Activated CD4-positive, alpha-beta T cell treated with anti-CD3 and anti-CD28 coated beads for 36 hours (primary cell): ENCODE results near the gene KCNQ1OT1. TPM values are rescaled to one million over a fixed set of nuclear protein-coding genes. Genes with fewer than 3 reads are reported as not detected.

Source experiments
- ATAC-seq: fragments of 200-7000 bp; cut with Tn5 transposase; one replicate; pipeline ENCODE4 v1.10.0; 2021; ENCODE audit warnings: mild to moderate bottlenecking, moderate library complexity
- CTCF ChIA-PET: fragments of 350-600 bp; sonication (Branson Sonifier 250); formaldehyde crosslinking; loops from one replicate; lab custom pipeline; 2021; ENCODE audit warnings: antibody characterized with exemption; lab: Charles Lee
- POLR2A ChIA-PET: fragments of 350-600 bp; sonication (Branson Sonifier 250); formaldehyde crosslinking; loops from one replicate; lab custom pipeline; 2021; ENCODE audit warnings: antibody characterized with exemption, inconsistent platforms; lab: Charles Lee
- DNase-seq: peaks from one replicate; pipeline ENCODE4 v3.0.0-alpha.2; 2020
- H3K27ac Mint-ChIP-seq: one replicate; pipeline ENCODE4 v1.8.0; 2021; ENCODE audit warnings: mixed read lengths
- H3K27me3 Mint-ChIP-seq: one replicate; pipeline ENCODE4 v1.8.0; 2021; ENCODE audit warnings: mixed read lengths
- H3K36me3 Mint-ChIP-seq: one replicate; pipeline ENCODE4 v1.8.0; 2021; ENCODE audit warnings: low read depth, mixed read lengths
- H3K4me1 Mint-ChIP-seq: one replicate; pipeline ENCODE4 v1.8.0; 2021; ENCODE audit warnings: mixed read lengths
- H3K4me3 Mint-ChIP-seq: one replicate; pipeline ENCODE4 v1.8.0; 2021; ENCODE audit warnings: mild to moderate bottlenecking, moderate library complexity, mixed read lengths
- H3K9me3 Mint-ChIP-seq: one replicate; pipeline ENCODE4 v1.8.0; 2021; ENCODE audit warnings: low read depth, mixed read lengths
- intact Hi-C, 2 experiments: fragments of 100-400 bp; cut with DNase I in 1 of 2; cut with micrococcal nuclease in 1 of 2; formaldehyde crosslinking; loops; one replicate each; pipeline versions ENCODE4 v1.14.2 to v1.15.1; 2022 to 2024; cut with DNase I, micrococcal nuclease
- total RNA-seq, 2 experiments: library from RNA; stranded (reverse); gene quantifications; one replicate each; pipeline ENCODE4 v1.2.3, GENCODE V29; 2021

Gene KCNQ1OT1
- total RNA-seq, 2 experiments from 2014 or later = 0.16 TPM

- ChIA-PET POLR2A (no interaction called here), CTCF (no interaction called here)
- no peak overlapping the region for H3K27ac Mint-ChIP-seq
- ATAC-seq = no peak
- no peaks in the 10 kb centered on the region for H3K27me3 Mint-ChIP-seq
- intact Hi-C loops = no loop called here
- H3K4me3 Mint-ChIP-seq = no peak overlapping the region
- no peaks in the 10 kb centered on the region for H3K4me1 Mint-ChIP-seq
- no peaks in the 10 kb centered on the region for H3K36me3 Mint-ChIP-seq
- DNase-seq = no peak
- H3K9me3 Mint-ChIP-seq = no peaks in the 10 kb centered on the region
These were observed 24.3 kb downstream of the KCNQ1OT1 start for GRCh38 chr11:2675540-2675939.

- intact Hi-C loops = no loop called here
- ATAC-seq = no peak
- Mint-ChIP-seq H3K27ac (no peak overlapping the region), H3K36me3 (no peaks in the 10 kb centered on the region), H3K4me1 (no peaks in the 10 kb centered on the region), H3K9me3 (no peaks in the 10 kb centered on the region), H3K4me3 (no peak overlapping the region), H3K27me3 (no peaks in the 10 kb centered on the region)
- POLR2A ChIA-PET = no interaction called here
- CTCF ChIA-PET = no interaction called here
- DNase-seq = no peak
These were observed 25.1 kb downstream of the KCNQ1OT1 start for GRCh38 chr11:2674658-2675131.

- POLR2A ChIA-PET = no interaction called here
These were observed 25.8 kb downstream of the KCNQ1OT1 start for GRCh38 chr11:2673871-2674471.

GRCh38 chr11:2673250-2673610, 26.6 kb downstream of the KCNQ1OT1 start:
- intact Hi-C loops = no loop called here
- POLR2A ChIA-PET = no interaction called here
- DNase-seq (no peak), ATAC-seq (no peak)
- no peak overlapping the region for H3K27ac Mint-ChIP-seq
- no peaks in the 10 kb centered on the region for H3K36me3 Mint-ChIP-seq
- no peaks in the 10 kb centered on the region for H3K9me3 Mint-ChIP-seq
- no peaks in the 10 kb centered on the region for H3K27me3 Mint-ChIP-seq
- no peaks in the 10 kb centered on the region for H3K4me1 Mint-ChIP-seq
- CTCF ChIA-PET = no interaction called here
- no peak overlapping the region for H3K4me3 Mint-ChIP-seq

More at GRCh38 chr11:2673871-2674471, 25.8 kb downstream of the KCNQ1OT1 start:
- H3K27me3 Mint-ChIP-seq = no peaks in the 10 kb centered on the region
- ATAC-seq (no peak), DNase-seq (no peak)
- no peak overlapping the region for H3K4me3 Mint-ChIP-seq
- H3K27ac Mint-ChIP-seq = no peak overlapping the region
- CTCF ChIA-PET = interaction anchor here (0.6 kb wide), 1 partner anchor 1115 kb away, joined by 3 read pairs; no protein-coding TSS in a partner anchor
- H3K9me3 Mint-ChIP-seq = no peaks in the 10 kb centered on the region
- H3K36me3 Mint-ChIP-seq = no peaks in the 10 kb centered on the region
- H3K4me1 Mint-ChIP-seq = no peaks in the 10 kb centered on the region
- intact Hi-C loops = no loop called here

- ChIA-PET POLR2A (no interaction called here), CTCF (interaction anchor here (0.7 kb wide), 1 partner anchor 82 kb away, joined by 3 read pairs; no protein-coding TSS in a partner anchor)
- no peaks in the 10 kb centered on the region for H3K27me3 Mint-ChIP-seq
- no peaks in the 10 kb centered on the region for H3K4me1 Mint-ChIP-seq
- ATAC-seq = no peak
- no peak for DNase-seq
- intact Hi-C loops = no loop called here
- H3K4me3 Mint-ChIP-seq = no peak overlapping the region
- H3K27ac Mint-ChIP-seq = no peak overlapping the region
- no peaks in the 10 kb centered on the region for H3K9me3 Mint-ChIP-seq
- no peaks in the 10 kb centered on the region for H3K36me3 Mint-ChIP-seq
These were observed 27.1 kb downstream of the KCNQ1OT1 start for GRCh38 chr11:2672553-2673249.

GRCh38 chr11:2671748-2672147, 28.0 kb downstream of the KCNQ1OT1 start:
- H3K9me3 Mint-ChIP-seq = no peaks in the 10 kb centered on the region
- H3K4me1 Mint-ChIP-seq = no peaks in the 10 kb centered on the region
- no peak overlapping the region for H3K4me3 Mint-ChIP-seq
- no peak for DNase-seq
- H3K27me3 Mint-ChIP-seq = no peaks in the 10 kb centered on the region
- ChIA-PET CTCF (interaction anchor here (0.6 to 0.7 kb wide), 2 partner anchors 83 to 208 kb away, joined by 3 read pairs; no protein-coding TSS in a partner anchor), POLR2A (no interaction called here)
- intact Hi-C loops = no loop called here
- ATAC-seq = no peak
- H3K36me3 Mint-ChIP-seq = no peaks in the 10 kb centered on the region
- H3K27ac Mint-ChIP-seq = no peak overlapping the region

- ChIA-PET POLR2A (no interaction called here), CTCF (no interaction called here)
- Mint-ChIP-seq H3K36me3 (no peaks in the 10 kb centered on the region), H3K9me3 (no peaks in the 10 kb centered on the region), H3K27me3 (no peaks in the 10 kb centered on the region), H3K4me3 (no peak overlapping the region), H3K4me1 (no peaks in the 10 kb centered on the region), H3K27ac (no peak overlapping the region)
- DNase-seq (no peak), ATAC-seq (no peak)
- intact Hi-C loops = no loop called here
These were observed 29.2 kb downstream of the KCNQ1OT1 start for GRCh38 chr11:2670541-2671100.

- Mint-ChIP-seq H3K4me1 (no peaks in the 10 kb centered on the region), H3K36me3 (no peaks in the 10 kb centered on the region), H3K4me3 (no peak overlapping the region), H3K9me3 (no peaks in the 10 kb centered on the region), H3K27ac (no peak overlapping the region), H3K27me3 (no peaks in the 10 kb centered on the region)
- ChIA-PET CTCF (interaction anchor here (0.6 kb wide), 1 partner anchor 200 kb away, joined by 3 read pairs; no protein-coding TSS in a partner anchor), POLR2A (no interaction called here)
- ATAC-seq (no peak), DNase-seq (no peak)
- intact Hi-C loops = no loop called here
These were observed 29.9 kb downstream of the KCNQ1OT1 start for GRCh38 chr11:2669634-2670469.

GRCh38 chr11:2668876-2669275, 30.9 kb downstream of the KCNQ1OT1 start:
- POLR2A ChIA-PET = no interaction called here
- Mint-ChIP-seq H3K27ac (no peak overlapping the region), H3K27me3 (no peaks in the 10 kb centered on the region), H3K9me3 (no peaks in the 10 kb centered on the region), H3K4me1 (no peaks in the 10 kb centered on the region), H3K36me3 (no peaks in the 10 kb centered on the region), H3K4me3 (no peak overlapping the region)
- DNase-seq (no peak), ATAC-seq (no peak)
- CTCF ChIA-PET = no interaction called here
- intact Hi-C loops = no loop called here

GRCh38 chr11:2667940-2668339, 31.9 kb downstream of the KCNQ1OT1 start:
- no peaks in the 10 kb centered on the region for H3K4me1 Mint-ChIP-seq
- H3K27ac Mint-ChIP-seq = no peak overlapping the region
- ChIA-PET POLR2A (no interaction called here), CTCF (no interaction called here)
- no peak for ATAC-seq
- no peaks in the 10 kb centered on the region for H3K36me3 Mint-ChIP-seq
- DNase-seq = no peak
- H3K9me3 Mint-ChIP-seq = no peaks in the 10 kb centered on the region
- intact Hi-C loops = no loop called here
- no peaks in the 10 kb centered on the region for H3K27me3 Mint-ChIP-seq
- H3K4me3 Mint-ChIP-seq = no peak overlapping the region

- H3K4me3 Mint-ChIP-seq = no peak overlapping the region
- ChIA-PET POLR2A (no interaction called here), CTCF (no interaction called here)
- intact Hi-C loops = no loop called here
- DNase-seq = no peak
- no peak overlapping the region for H3K27ac Mint-ChIP-seq
- no peaks in the 10 kb centered on the region for H3K27me3 Mint-ChIP-seq
- no peaks in the 10 kb centered on the region for H3K4me1 Mint-ChIP-seq
- H3K9me3 Mint-ChIP-seq = no peaks in the 10 kb centered on the region
- H3K36me3 Mint-ChIP-seq = no peaks in the 10 kb centered on the region
- no peak for ATAC-seq
These were observed 32.8 kb downstream of the KCNQ1OT1 start for GRCh38 chr11:2666828-2667570.
